Measurements from ENCODE around the gene PLAAT3.

- no peak for TF ChIP-seq CTCF (IDR thresholded peaks at IDR 0.05)
- no peak for TF ChIP-seq POLR2A (IDR thresholded peaks at IDR 0.05)
Observed at GRCh38 chr11:63663809-63664208, 49.6 kb upstream of the PLAAT3 start.

All from right lobe of liver (tissue), 4 donors.